Muscle of leg (tissue), 11 donors: ENCODE results near the gene METTL27. TPM values are rescaled to one million over a fixed set of nuclear protein-coding genes. Genes with fewer than 3 reads are reported as not detected.
"Not testable (repeated sequence)": the region's sequence is repeated elsewhere in the genome, so short reads cannot be mapped to it uniquely, and the experiment has no call there.

ENCODE experiments used
- DNase-seq: peaks from one replicate; pipeline ENCODE4 v3.0.0; 2013
- H3K27ac ChIP-seq: one replicate; pipeline ENCODE4 v1.5.1; 2013; ENCODE audit warnings: mild to moderate bottlenecking, low read length, control low read depth
- H3K27me3 ChIP-seq: one replicate; pipeline ENCODE4 v1.6.1; 2013; ENCODE audit warnings: low read length; ENCODE audit not compliant: control insufficient read depth, insufficient read depth
- H3K36me3 ChIP-seq: one replicate; pipeline ENCODE4 v1.6.1; 2013; ENCODE audit warnings: low read length; ENCODE audit not compliant: control insufficient read depth, insufficient read depth
- H3K4me1 ChIP-seq: one replicate; pipeline ENCODE4 v1.6.1; 2013; ENCODE audit warnings: low read length; ENCODE audit not compliant: control insufficient read depth, insufficient read depth
- H3K4me3 ChIP-seq: one replicate; pipeline ENCODE4 v1.5.1; 2013; ENCODE audit warnings: low read length, control low read depth
- H3K9me3 ChIP-seq: replicated peaks from 2 replicates; pipeline ENCODE4 v1.6.1; 2013; ENCODE audit warnings: low read depth, low read length; ENCODE audit not compliant: control insufficient read depth
- WGBS: methylation state at CpG from one replicate; pipeline ENCODE4 v1.1.5; 2013; ENCODE audit warnings: missing lambda C conversion rate; ENCODE audit not compliant: insufficient coverage; 5-methylcytosine and 5-hydroxymethylcytosine counted together
- polyA plus RNA-seq, 8 donors: library from polyadenylated mRNA; unstranded; fragments of 120-200 nt; gene quantifications; one replicate each; pipeline versions ENCODE4 v1.2.1 to v1.2.3, GENCODE V29; 2013; ENCODE audit warnings: inconsistent platforms in 1 of 8, low replicate concordance in 1 of 8; ENCODE audit not compliant: insufficient read length in 8 of 8, insufficient read depth in 1 of 8
- total RNA-seq: library from RNA; stranded (reverse); fragments of 120-200 nt; gene quantifications from one replicate; pipeline ENCODE4 v1.2.4, GENCODE V29; 2013

The METTL27 gene
- total and polyA plus RNA-seq, 9 donors, result 0.56 to 3.2 (median 1.7) TPM

- not testable (repeated sequence) for H3K27ac ChIP-seq, DNase-seq, H3K9me3 ChIP-seq, H3K27me3 ChIP-seq, H3K36me3 ChIP-seq, H3K4me1 ChIP-seq, H3K4me3 ChIP-seq
- 84% methylated on average over 5 of the region's 14 CpGs for WGBS
Measured at GRCh38 chr7:73821597-73822285, 20.6 kb downstream of the METTL27 start.

- Histone ChIP-seq H3K4me1 (no peaks in the 10 kb centered on the region), H3K9me3 (no peaks in the 10 kb centered on the region), H3K4me3 (no peak overlapping the region), H3K36me3 (no peaks in the 10 kb centered on the region), H3K27me3 (peaks cover 10% of the 10 kb centered on the region), H3K27ac (no peak overlapping the region)
- no peak for DNase-seq
- 85% methylated on average over 6 of the region's 7 CpGs for WGBS
Measured at GRCh38 chr7:73820013-73820412, 22.3 kb downstream of the METTL27 start.

- 82% methylated on average over 5 of the region's 6 CpGs for WGBS
- H3K36me3 ChIP-seq, result no peaks in the 10 kb centered on the region
- no peaks in the 10 kb centered on the region for H3K9me3 ChIP-seq
- DNase-seq, result no peak
- H3K4me3 ChIP-seq, result no peak overlapping the region
- H3K27ac ChIP-seq, result no peak overlapping the region
- peaks cover 3% of the 10 kb centered on the region for H3K27me3 ChIP-seq
- no peaks in the 10 kb centered on the region for H3K4me1 ChIP-seq
Measured at GRCh38 chr7:73817121-73817520, 25.2 kb downstream of the METTL27 start.

GRCh38 chr7:73815436-73815835 is 26.9 kb downstream of the METTL27 start:
- no peak overlapping the region for H3K27ac ChIP-seq

GRCh38 chr7:73812996-73813395 is 29.3 kb downstream of the METTL27 start:
- no peaks in the 10 kb centered on the region for H3K4me1 ChIP-seq
- H3K27ac ChIP-seq, result no peak overlapping the region
- DNase-seq, result no peak
- H3K36me3 ChIP-seq, result no peaks in the 10 kb centered on the region
- peaks cover 14% of the 10 kb centered on the region for H3K27me3 ChIP-seq
- H3K4me3 ChIP-seq, result no peak overlapping the region
- H3K9me3 ChIP-seq, result no peaks in the 10 kb centered on the region
- 100% methylated on average over 2 of the region's 3 CpGs for WGBS

More at GRCh38 chr7:73815436-73815835, 26.9 kb downstream of the METTL27 start:
- WGBS, result 69% methylated on average over 4 of the region's 8 CpGs
- H3K4me1 ChIP-seq, result no peaks in the 10 kb centered on the region
- H3K36me3 ChIP-seq, result no peaks in the 10 kb centered on the region
- H3K27me3 ChIP-seq, result peaks cover 10% of the 10 kb centered on the region
- H3K4me3 ChIP-seq, result no peak overlapping the region
- no peak for DNase-seq
- H3K9me3 ChIP-seq, result no peaks in the 10 kb centered on the region

GRCh38 chr7:73811760-73812168 is 30.6 kb downstream of the METTL27 start:
- no peak overlapping the region for H3K4me3 ChIP-seq
- H3K4me1 ChIP-seq, result no peaks in the 10 kb centered on the region
- no peaks in the 10 kb centered on the region for H3K36me3 ChIP-seq
- peaks cover 14% of the 10 kb centered on the region for H3K27me3 ChIP-seq
- no peak overlapping the region for H3K27ac ChIP-seq
- no peaks in the 10 kb centered on the region for H3K9me3 ChIP-seq
- DNase-seq, result no peak
- 0% methylated on average over 6 of the region's 11 CpGs for WGBS

- no peak overlapping the region for H3K27ac ChIP-seq
- H3K4me1 ChIP-seq, result no peaks in the 10 kb centered on the region
- no peak for DNase-seq
- H3K36me3 ChIP-seq, result no peaks in the 10 kb centered on the region
- H3K27me3 ChIP-seq, result peaks cover 11% of the 10 kb centered on the region
- H3K4me3 ChIP-seq, result no peak overlapping the region
- no peaks in the 10 kb centered on the region for H3K9me3 ChIP-seq
- WGBS, result 0% methylated on average over 1 of the region's 4 CpGs
Measured at GRCh38 chr7:73810998-73811360, 31.3 kb downstream of the METTL27 start.

GRCh38 chr7:73809467-73809951 is 32.8 kb downstream of the METTL27 start:
- Histone ChIP-seq H3K9me3 (no peaks in the 10 kb centered on the region), H3K4me1 (no peaks in the 10 kb centered on the region), H3K27me3 (peaks cover 11% of the 10 kb centered on the region), H3K4me3 (no peak overlapping the region), H3K27ac (no peak overlapping the region), H3K36me3 (no peaks in the 10 kb centered on the region)
- WGBS, result 65% methylated on average over 18 of the region's 21 CpGs
- DNase-seq, result no peak

- no peak overlapping the region for H3K4me3 ChIP-seq
- no peaks in the 10 kb centered on the region for H3K36me3 ChIP-seq
- no peaks in the 10 kb centered on the region for H3K9me3 ChIP-seq
- H3K27me3 ChIP-seq, result peaks cover 3% of the 10 kb centered on the region
- DNase-seq, result no peak
- no peak overlapping the region for H3K27ac ChIP-seq
- 100% methylated on average over 1 of the region's 4 CpGs for WGBS
- H3K4me1 ChIP-seq, result no peaks in the 10 kb centered on the region
Measured at GRCh38 chr7:73802459-73802858, 39.9 kb downstream of the METTL27 start.

- DNase-seq, result no peak
- Histone ChIP-seq H3K4me1 (no peaks in the 10 kb centered on the region), H3K4me3 (no peak overlapping the region), H3K27ac (no peak overlapping the region), H3K27me3 (peaks cover 3% of the 10 kb centered on the region), H3K36me3 (no peaks in the 10 kb centered on the region), H3K9me3 (no peaks in the 10 kb centered on the region)
- WGBS, result no CpG with 5 or more reads among the region's 1 CpG
Measured at GRCh38 chr7:73801577-73801976, 40.7 kb downstream of the METTL27 start.
